ENCODE data around the gene CA9.

GRCh38 chr9:35675204-35675603 lies 1.5 kb downstream of the CA9 start:
- TF ChIP-seq CTCF (IDR thresholded peaks at IDR 0.05), result no peak
- TF ChIP-seq POLR2A (IDR thresholded peaks at IDR 0.05), result no peak

Measured in uterus (tissue), 2 donors.